Body of pancreas (tissue), 4 donors: Measurements from ENCODE around the gene ST6GALNAC3. TPM values are rescaled to one million over a fixed set of nuclear protein-coding genes. Genes with fewer than 3 reads are reported as not detected.

Experiments used
- ATAC-seq: fragments of 150-250 bp; one replicate; pipeline ENCODE4 v1.9.1; 2016
- DNase-seq, 4 donors: peaks; one replicate each; pipeline ENCODE4 v3.0.0-alpha.2; 2019
- H3K27ac ChIP-seq, 4 donors: fragments of 200-600 bp; sonication (generic); 1 replicate in 3 of 4; 2 replicates in 1 of 4; pipeline versions ENCODE4 v1.5.1 to v1.6.1; 2016 to 2019; ENCODE audit warnings: mild to moderate bottlenecking in 1 of 4, mixed read lengths in 1 of 4, moderate library complexity in 1 of 4
- H3K27me3 ChIP-seq, 2 donors: fragments of 200-600 bp; sonication (generic); one replicate each; pipeline ENCODE4 v1.6.0; 2016; ENCODE audit warnings: mild to moderate bottlenecking in 1 of 2
- H3K36me3 ChIP-seq, 2 donors: fragments of 200-600 bp; sonication (generic); replicated peaks in 1 of 2; 2 replicates each; pipeline ENCODE4 v1.5.1; 2016; ENCODE audit warnings: low read depth in 2 of 2; ENCODE audit not compliant: insufficient read depth in 1 of 2
- H3K4me1 ChIP-seq: fragments of 200-600 bp; sonication (generic); one replicate; pipeline ENCODE4 v1.6.0; 2016
- H3K4me3 ChIP-seq, 2 donors: fragments of 200-600 bp; sonication (generic); 1 replicate in 1 of 2; 2 replicates in 1 of 2; pipeline ENCODE4 v1.5.1; 2016 to 2019
- H3K9me3 ChIP-seq, 3 donors: fragments of 200-600 bp; sonication (generic); 1 replicate in 2 of 3; 2 replicates in 1 of 3; pipeline ENCODE4 v1.5.1; 2016
- POLR2A ChIP-seq, 3 donors: fragments of 450-650 bp; IDR thresholded peaks; one replicate each; pipeline ENCODE4 v1.6.1; 2016; ENCODE audit warnings: antibody characterized with exemption in 3 of 3, mild to moderate bottlenecking in 2 of 3
- WGBS, 2 donors: methylation state at CpG; one replicate each; pipeline ENCODE4 v1.1.5; 2017; 5-methylcytosine and 5-hydroxymethylcytosine counted together
- intact Hi-C: fragments of 100-400 bp; cut with DNase I; formaldehyde crosslinking; loops from one replicate; pipeline ENCODE4 v1.15.1; 2023
- total RNA-seq, 2 donors: library from RNA; depleted of rRNA; stranded (reverse); fragments of >200 nt; gene quantifications; one replicate each; pipeline ENCODE4 v1.1.0, GENCODE V29; 2016
- TF ChIP-seq, protein P1 (sequence below), 7 experiments: fragments of 450-650 bp in 4 of 7; fragments of 200-600 bp in 3 of 7; sonication (generic) in 3 of 7; IDR thresholded peaks; one replicate each; pipeline ENCODE4 v1.5.1; 2016 to 2019; ENCODE audit warnings: antibody characterized with exemption in 7 of 7

ST6GALNAC3 gene
- total RNA-seq, 2 donors from 2014 or later: 1.3 to 2.3 TPM

- 73 to 77% methylated on average over 2 of the region's 2 CpGs for WGBS, 2 donors
- no peaks in the 10 kb centered on the region for H3K9me3 ChIP-seq
- H3K36me3 ChIP-seq: no peaks in the 10 kb centered on the region
- TF ChIP-seq POLR2A (IDR thresholded peaks at IDR 0.05): no peak
- TF ChIP-seq, protein P1, sequence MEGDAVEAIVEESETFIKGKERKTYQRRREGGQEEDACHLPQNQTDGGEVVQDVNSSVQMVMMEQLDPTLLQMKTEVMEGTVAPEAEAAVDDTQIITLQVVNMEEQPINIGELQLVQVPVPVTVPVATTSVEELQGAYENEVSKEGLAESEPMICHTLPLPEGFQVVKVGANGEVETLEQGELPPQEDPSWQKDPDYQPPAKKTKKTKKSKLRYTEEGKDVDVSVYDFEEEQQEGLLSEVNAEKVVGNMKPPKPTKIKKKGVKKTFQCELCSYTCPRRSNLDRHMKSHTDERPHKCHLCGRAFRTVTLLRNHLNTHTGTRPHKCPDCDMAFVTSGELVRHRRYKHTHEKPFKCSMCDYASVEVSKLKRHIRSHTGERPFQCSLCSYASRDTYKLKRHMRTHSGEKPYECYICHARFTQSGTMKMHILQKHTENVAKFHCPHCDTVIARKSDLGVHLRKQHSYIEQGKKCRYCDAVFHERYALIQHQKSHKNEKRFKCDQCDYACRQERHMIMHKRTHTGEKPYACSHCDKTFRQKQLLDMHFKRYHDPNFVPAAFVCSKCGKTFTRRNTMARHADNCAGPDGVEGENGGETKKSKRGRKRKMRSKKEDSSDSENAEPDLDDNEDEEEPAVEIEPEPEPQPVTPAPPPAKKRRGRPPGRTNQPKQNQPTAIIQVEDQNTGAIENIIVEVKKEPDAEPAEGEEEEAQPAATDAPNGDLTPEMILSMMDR (IDR thresholded peaks at IDR 0.05): no peak
- H3K27ac ChIP-seq: no peak overlapping the region
- DNase-seq: no peak
- no peak for ATAC-seq
- H3K27me3 ChIP-seq: no peaks in the 10 kb centered on the region
- intact Hi-C loops: no loop called here
- H3K4me3 ChIP-seq: no peak overlapping the region
- H3K4me1 ChIP-seq: no peaks in the 10 kb centered on the region
Measured at GRCh38 chr1:76267631-76268030, 193.1 kb downstream of the ST6GALNAC3 start.

GRCh38 chr1:76268341-76268740 lies 193.8 kb downstream of the ST6GALNAC3 start:
- no peak for ATAC-seq
- no peak for TF ChIP-seq POLR2A (IDR thresholded peaks at IDR 0.05)
- TF ChIP-seq, protein P1 (IDR thresholded peaks at IDR 0.05): no peak
- DNase-seq: no peak
- Histone ChIP-seq H3K4me3 (no peak overlapping the region), H3K36me3 (no peaks in the 10 kb centered on the region), H3K27me3 (no peaks in the 10 kb centered on the region), H3K9me3 (no peaks in the 10 kb centered on the region), H3K27ac (no peak overlapping the region), H3K4me1 (no peaks in the 10 kb centered on the region)
- intact Hi-C loops: no loop called here
- WGBS, 2 donors: 7 to 10% methylated on average over 2 of the region's 2 CpGs

DNA sequence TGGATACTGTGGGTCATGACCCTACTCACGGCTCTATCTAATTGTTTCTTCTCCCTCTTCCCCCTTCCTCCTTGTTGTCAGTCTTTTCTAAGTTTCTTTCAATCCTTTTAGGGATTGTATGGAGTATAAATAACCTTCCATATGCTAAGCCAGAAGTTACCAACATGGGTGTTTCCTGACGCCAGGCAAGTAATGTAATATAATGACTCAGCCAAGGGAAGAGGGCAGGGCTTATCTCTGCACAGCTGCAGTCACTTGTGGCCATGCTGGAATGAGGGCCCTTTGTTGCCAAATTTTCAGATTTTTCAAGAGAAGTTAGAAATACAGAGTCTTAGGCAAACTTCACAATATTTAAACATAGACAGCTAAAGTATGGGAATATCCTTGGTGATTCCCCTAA lies 194.6 kb downstream of the ST6GALNAC3 start:
- WGBS, 2 donors: 33 to 47% methylated on average over 2 of the region's 2 CpGs
- DNase-seq (no peak), ATAC-seq (no peak)
- no peaks in the 10 kb centered on the region for H3K9me3 ChIP-seq
- H3K27me3 ChIP-seq: no peaks in the 10 kb centered on the region
- no peak overlapping the region for H3K4me3 ChIP-seq
- no peaks in the 10 kb centered on the region for H3K36me3 ChIP-seq
- TF ChIP-seq POLR2A (IDR thresholded peaks at IDR 0.05): no peak
- TF ChIP-seq, protein P1 (IDR thresholded peaks at IDR 0.05): no peak
- H3K4me1 ChIP-seq: no peaks in the 10 kb centered on the region
- H3K27ac ChIP-seq: no peak overlapping the region
- intact Hi-C loops: no loop called here

DNA sequence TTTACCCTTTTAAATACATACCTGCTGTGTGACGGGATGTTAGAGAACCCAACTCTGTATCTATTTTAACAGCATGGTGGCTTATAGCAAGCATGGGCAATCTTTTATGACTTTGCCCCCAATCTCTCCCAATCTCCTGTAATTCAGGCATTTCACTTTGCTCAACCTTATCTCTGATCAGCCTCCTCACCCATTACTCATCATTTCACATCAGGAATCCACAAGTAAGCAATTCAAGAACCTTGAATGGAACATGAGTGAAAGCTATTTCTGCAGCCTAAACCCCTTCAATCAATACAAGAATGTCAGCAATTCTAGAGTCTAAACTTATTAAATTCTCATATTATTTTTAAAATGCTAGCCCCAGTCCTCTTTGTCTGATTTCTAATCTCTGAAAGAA lies 199.8 kb downstream of the ST6GALNAC3 start:
- Histone ChIP-seq H3K4me1 (no peaks in the 10 kb centered on the region), H3K27me3 (no peaks in the 10 kb centered on the region), H3K4me3 (no peak overlapping the region), H3K27ac (no peak overlapping the region), H3K9me3 (no peaks in the 10 kb centered on the region), H3K36me3 (no peaks in the 10 kb centered on the region)
- intact Hi-C loops: no loop called here
- DNase-seq (no peak), ATAC-seq (no peak)
- no peak for TF ChIP-seq POLR2A (IDR thresholded peaks at IDR 0.05)
- TF ChIP-seq, protein P1 (IDR thresholded peaks at IDR 0.05): no peak
- WGBS, 2 donors: 86 to 91% methylated on average over 1 of the region's 1 CpG

DNA sequence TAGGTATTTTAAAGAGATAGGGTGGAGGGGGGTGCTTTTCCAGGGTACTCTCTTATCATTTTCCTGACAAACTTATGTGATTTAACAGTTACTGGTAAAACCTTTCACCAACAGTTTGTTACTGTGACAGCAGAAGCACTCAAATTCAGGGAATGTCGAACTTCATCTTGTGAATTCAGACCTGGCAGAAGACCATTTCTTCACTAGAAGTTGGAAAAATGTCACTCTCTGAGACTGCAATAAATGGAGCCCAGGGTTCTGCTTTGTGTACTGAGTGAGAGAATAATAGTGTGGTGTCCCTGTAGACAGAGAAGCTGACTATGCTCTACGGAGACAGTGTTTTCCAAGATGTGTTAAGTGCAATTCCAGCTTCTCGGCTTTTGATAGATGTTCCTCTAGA lies 200.2 kb downstream of the ST6GALNAC3 start:
- no peak overlapping the region for H3K27ac ChIP-seq
- TF ChIP-seq POLR2A (IDR thresholded peaks at IDR 0.05): no peak
- TF ChIP-seq, protein P1 (IDR thresholded peaks at IDR 0.05): no peak
- no peaks in the 10 kb centered on the region for H3K4me1 ChIP-seq
- intact Hi-C loops: no loop called here
- no peak overlapping the region for H3K4me3 ChIP-seq
- no peaks in the 10 kb centered on the region for H3K9me3 ChIP-seq
- WGBS, 2 donors: 53 to 67% methylated on average over 3 of the region's 3 CpGs
- DNase-seq (no peak), ATAC-seq (no peak)
- no peaks in the 10 kb centered on the region for H3K36me3 ChIP-seq
- H3K27me3 ChIP-seq: no peaks in the 10 kb centered on the region
